ENCODE results near the gene ACBD4.
"Not testable (repeated sequence)": the region's sequence is repeated elsewhere in the genome, so short reads cannot be mapped to it uniquely, and the experiment has no call there.

The ACBD4 gene

GRCh38 chr17:45121055-45121454 is 14.4 kb upstream of the ACBD4 start:
- no peak for DNase-seq

DNA sequence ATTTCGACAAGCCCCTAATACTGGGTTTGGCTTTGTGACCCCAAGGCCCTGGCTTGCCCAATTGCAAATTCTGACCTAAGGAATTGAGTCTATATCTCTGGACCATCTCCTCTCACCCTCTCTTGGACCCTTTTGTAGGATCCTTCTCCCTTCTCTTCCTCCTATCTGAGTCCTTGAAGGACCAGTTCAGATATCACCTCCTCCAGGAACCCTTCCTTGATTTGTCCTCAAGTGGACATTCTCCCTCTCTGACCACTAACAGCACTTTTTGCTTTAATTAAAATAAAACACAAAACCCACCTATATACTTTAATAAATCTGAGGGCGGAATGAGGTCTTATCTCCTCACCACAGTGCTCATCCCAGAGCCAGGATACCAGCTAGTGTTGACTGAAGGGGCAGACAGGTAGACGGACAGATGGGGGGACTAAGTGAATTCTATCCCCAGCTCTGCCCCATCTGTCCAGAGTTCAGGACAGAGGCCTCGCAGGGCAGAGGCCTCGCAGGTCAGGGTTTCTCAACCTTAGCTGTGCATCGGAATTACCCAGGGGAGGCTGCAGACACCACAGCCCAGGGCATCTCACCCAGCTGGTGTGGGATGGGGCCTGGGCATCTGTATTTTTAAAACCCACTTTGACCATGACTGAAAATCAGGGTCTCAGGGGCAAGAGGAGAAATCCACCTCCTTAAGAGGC is 12.3 kb upstream of the ACBD4 start:
- DNase-seq, result no peak

DNA sequence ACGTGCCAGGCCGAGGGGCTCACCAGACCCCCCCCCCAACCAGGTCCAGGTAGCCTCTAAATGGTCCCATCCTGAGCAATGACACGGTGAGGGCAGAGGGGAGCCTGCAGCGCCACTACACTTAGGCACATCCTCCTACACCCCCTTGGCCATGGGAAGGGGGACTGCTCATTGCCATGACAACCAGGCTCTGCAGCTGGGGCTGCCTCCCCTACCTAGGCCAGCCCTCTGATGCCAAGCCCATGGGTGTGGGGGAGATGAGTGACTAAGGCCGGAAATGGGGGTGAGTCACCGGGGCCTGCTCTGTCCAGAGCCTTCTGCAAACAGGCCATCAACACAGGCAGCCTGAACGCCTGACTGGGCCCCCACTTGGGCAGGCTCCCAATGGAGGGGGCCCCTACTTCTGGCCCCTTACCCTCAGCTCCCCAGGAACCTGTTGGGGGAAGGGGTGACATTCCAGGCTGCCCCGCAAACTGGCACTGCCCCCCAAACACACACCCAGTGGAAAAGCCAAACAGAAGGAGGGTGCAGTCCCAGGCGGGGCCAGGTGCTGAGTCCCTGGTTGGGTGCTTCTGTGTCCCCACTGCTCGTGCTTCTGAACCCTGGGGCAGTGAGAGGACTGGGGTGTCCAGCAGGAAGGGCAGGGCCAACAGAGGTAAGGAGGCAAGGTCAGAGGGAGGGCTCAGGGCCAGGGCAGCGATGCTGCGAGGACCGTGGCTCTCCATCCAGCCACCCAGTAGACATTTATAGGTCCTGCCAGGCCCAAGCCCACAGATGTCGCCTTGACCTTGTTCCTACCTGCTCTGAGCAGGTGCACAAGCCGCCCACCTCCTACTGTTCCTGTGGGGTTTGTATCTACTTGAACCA is 11.3 kb upstream of the ACBD4 start:
- no peak for DNase-seq

GRCh38 chr17:45124797-45125122 is 10.7 kb upstream of the ACBD4 start:
- not testable (repeated sequence) for DNase-seq

DNA sequence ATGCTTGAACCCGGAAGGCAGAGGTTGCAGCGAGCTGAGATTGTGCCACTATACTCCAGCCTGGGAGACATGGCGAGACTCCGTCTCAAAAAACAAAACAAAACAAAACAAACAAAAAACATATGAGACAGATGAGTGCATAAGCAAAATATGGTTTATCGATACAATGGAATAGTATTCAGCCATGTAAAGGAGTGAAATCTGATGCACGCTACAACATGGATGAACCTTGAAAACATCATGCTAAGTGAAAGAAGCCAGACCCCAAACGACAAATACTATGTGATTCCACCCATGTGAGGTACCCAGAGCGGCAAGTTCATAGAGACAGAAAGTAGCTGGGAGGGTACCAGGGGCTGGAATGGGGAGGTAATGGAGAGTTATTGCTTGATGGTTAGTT is 10.0 kb upstream of the ACBD4 start:
- DNase-seq, result no peak

GRCh38 chr17:45127207-45127547 is 8.3 kb upstream of the ACBD4 start:
- no peak for DNase-seq

DNA sequence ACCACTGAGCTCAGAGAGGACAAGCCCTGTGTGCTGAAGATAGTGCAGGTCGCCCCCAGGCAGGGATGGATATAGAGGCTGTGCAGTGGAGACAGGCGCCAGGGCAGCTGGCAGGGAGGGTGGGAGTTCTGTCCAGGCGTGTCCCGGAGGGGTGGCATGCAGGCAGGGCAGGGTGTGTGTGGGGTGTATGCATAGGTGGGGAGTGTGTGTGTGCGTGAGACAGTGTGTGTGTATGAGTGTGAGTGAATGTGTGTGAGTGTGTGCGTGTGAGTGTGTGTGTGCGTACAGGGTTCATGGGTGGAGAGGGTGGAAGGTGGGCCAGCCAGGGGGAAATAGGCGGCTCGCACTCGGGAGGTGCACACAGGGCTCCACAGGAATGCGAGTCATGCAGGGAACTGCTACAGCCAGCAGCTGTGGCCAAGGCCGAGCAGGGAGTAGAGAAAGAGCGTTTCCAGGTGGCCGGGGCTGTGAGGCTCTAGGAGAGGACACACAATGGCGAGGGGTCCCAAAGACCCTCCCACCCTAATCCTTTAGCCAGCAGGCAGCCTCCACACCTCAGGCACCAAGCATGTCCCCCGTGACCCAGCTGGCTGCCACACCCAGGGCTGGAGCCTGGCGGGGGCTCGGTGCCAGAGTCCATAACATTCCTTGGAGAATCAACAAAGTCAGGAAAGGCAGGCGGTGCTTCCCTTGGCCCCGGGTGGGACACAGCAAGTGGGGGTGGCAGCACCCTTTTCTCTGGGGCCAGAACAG is 7.8 kb upstream of the ACBD4 start:
- no peak for DNase-seq

DNA sequence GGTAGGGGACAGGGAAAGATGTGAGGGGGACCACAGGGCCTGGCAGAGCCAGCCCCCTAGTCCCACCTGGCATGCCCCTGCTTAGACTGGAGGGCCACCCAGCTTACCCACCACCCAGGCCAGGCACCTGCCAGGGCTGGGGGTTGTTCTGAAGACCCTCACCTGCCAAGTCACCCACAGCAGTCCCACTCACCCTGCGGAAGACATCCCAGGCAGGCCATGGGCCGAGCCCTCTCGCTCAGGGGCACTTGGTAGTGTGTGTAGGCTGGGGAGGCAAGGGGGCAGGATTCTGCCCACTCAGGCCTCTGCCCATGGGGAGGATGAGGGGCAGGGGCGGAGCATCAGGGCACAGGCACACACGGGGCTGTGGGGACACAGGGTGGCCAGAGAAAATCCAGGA is 7.2 kb upstream of the ACBD4 start:
- no peak for DNase-seq

GRCh38 chr17:45128989-45129388 is 6.5 kb upstream of the ACBD4 start:
- DNase-seq, result no peak

DNA sequence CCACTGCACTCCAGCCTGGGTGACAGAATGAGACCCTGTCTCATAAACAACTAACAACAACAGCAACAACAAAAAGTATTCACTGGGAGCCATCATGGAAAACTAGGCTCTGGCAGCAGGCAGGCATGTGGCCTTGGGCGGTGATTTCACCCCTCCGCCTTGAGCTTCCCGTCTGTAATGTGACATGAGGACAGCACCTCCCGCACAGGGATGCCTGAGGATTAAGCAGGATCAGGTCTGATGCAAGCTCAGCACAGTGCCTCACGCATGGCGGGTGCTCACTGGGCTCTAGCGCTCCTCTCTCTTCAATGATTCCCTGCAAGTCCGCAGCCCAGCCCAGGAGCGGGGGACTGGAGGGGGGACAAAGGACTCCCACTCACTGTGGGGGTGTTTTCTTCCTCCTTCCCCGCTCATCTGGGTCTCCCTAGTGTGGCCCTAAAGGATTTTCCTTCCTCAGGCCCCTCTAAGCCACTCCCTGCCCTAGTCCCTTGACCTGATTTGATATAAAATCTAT is 6.0 kb upstream of the ACBD4 start:
- no peak for DNase-seq

- DNase-seq, result no peak
These were observed 5.4 kb upstream of the ACBD4 start for GRCh38 chr17:45129940-45130680.

DNA sequence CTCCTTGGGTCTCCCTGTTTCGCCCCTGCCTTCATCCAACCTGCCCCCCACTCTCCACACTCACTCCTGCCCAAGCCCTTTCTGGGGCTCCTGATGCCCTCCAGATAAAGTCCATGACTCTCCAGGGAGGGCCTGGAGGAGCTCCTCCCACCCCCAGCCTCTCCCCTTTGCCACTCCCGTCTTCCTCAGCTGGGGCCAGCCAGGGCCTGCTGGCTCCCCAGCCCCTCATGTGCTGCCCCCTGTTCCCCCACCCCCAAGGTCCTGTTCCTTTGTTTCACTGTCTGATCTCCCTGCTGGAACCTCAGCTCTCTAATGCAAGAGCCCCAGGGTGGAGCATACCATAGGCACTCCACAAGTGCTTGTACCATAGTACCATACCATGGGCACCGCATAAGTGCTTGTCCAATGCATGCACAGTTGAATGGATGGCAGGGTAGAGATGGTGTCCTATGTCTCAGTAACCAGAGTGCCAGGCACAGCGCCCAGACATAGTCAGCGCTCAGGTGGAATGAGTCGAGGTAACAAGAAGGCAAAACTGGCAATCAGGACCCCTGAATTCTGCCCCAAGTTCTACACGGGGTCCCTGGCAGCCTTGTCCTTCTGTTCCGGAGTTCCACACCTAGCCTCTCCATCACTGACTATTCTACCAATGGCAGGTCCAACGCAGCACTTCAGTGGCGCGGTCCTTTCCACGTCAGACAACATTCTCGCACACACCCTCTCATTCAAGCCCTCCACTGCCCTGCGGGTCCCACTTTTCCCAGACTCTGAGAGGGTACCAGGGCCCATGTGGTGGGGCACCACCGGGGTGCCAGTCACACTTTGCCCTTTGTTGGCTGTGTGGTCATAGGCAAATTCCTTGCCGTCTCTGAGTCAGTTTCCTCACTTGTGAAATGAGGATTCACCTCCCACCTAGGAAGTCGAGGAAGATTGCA is 4.5 kb upstream of the ACBD4 start:
- DNase-seq, result no peak

- no peak for DNase-seq
These were observed 3.7 kb upstream of the ACBD4 start for GRCh38 chr17:45131616-45132319.

DNA sequence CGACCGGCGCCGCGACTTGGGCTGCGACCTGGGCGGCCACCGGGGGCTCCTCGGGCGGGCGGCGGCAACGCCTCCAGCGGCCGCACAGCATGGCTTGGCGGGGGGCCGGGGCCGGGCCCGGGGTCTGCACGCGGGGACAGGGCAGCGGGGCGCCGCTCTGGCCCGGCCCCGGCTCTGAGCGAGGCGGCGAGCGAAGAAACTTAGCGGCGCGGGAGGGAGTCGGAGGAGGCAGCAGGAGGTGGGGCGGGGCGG is 3.2 kb upstream of the ACBD4 start, which contains the start of gene PLCD3:
TSS of gene PLCD3 (minus strand) at position 196 of the 252 bp plus-strand sequence. CDS start at position 91, 105 bp downstream.
- peak; percentile 7 for DNase-seq

DNA sequence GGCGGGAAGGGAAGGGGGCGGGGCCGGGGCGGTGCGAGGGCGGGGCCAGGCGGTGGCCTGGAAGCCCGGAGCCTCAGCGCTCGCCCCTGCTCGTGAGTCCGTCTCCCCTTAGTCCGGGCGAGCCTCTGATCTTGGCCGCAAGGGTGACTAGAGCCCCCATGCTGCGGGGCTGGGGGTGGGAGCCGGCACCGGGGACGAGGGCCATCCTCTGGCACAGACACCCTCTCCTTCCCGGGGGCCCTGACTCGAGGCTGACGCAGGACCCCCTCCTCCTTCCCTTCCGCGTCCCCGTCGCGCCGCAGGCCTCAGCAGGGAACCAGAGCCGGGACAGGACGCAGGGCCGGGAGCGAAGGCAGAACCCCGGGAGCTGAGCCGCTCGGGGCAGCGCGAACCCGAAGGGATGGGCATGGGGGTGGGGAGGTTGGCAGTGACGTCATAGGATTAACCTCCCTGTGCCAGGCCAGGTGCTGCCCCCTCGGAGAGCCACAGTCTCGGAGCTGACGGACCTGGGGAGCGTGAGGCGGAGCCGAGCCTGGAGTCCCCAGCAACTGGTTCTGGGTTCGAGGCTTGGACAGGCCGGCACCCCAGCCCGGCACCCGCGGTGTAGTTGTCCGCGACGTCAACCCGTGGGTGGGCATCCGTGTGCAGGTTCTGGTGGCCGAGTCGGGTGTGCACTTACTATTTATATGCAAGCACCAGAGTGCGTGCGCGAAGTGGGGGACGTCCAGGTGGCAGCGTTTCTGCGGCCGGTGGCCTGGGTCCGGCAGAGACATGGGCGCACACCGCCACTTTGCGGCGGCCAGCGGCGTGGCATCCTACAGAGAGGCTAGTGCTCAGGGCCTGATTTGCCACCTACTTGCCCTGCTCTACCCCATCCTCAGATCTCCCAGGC is 2.7 kb upstream of the ACBD4 start:
- DNase-seq, result no peak

- no peak for DNase-seq
These were observed 698 bp downstream of the ACBD4 start for GRCh38 chr17:45135978-45136791.

- DNase-seq, result no peak
These were observed 1.5 kb downstream of the ACBD4 start for GRCh38 chr17:45136846-45137560.

GRCh38 chr17:45137561-45138305 is 2.2 kb downstream of the ACBD4 start:
- DNase-seq, result no peak
